ENCODE results near the gene B3GAT3. TPM values are rescaled to one million over a fixed set of nuclear protein-coding genes. Genes with fewer than 3 reads are reported as not detected.
"Not testable (repeated sequence)": the region's sequence is repeated elsewhere in the genome, so short reads cannot be mapped to it uniquely, and the experiment has no call there.

Gene B3GAT3
- total RNA-seq, 4 donors from 2014 or later = 17.7 to 50.4 (median 23.1) TPM

- Histone ChIP-seq H3K4me1 (no peaks in the 10 kb centered on the region), H3K9me3 (no peaks in the 10 kb centered on the region), H3K27ac (no peak overlapping the region), H3K27me3 (no peaks in the 10 kb centered on the region), H3K36me3 (no peaks in the 10 kb centered on the region), H3K4me3 (no peak overlapping the region)
- TF ChIP-seq CTCF (IDR thresholded peaks at IDR 0.05) = no peak
- TF ChIP-seq POLR2A (IDR thresholded peaks at IDR 0.05) = no peak
- no peak for DNase-seq
- intact Hi-C loops (cut with DNase I; ENCODE audit: low total_unique reads) = no loop called here
Measured at GRCh38 chr11:62656796-62657429, 35.1 kb upstream of the B3GAT3 start.

GRCh38 chr11:62654297-62654696, 32.5 kb upstream of the B3GAT3 start:
- no peaks in the 10 kb centered on the region for H3K4me1 ChIP-seq
- H3K36me3 ChIP-seq = no peaks in the 10 kb centered on the region
- TF ChIP-seq CTCF (IDR thresholded peaks at IDR 0.05) (no peak), POLR2A (IDR thresholded peaks at IDR 0.05) (no peak)
- no peak overlapping the region for H3K27ac ChIP-seq
- intact Hi-C loops (cut with DNase I; ENCODE audit: low total_unique reads) = no loop called here
- DNase-seq = no peak
- no peaks in the 10 kb centered on the region for H3K27me3 ChIP-seq
- no peaks in the 10 kb centered on the region for H3K9me3 ChIP-seq
- no peak overlapping the region for H3K4me3 ChIP-seq

GRCh38 chr11:62652161-62653006, 30.6 kb upstream of the B3GAT3 start:
- no peaks in the 10 kb centered on the region for H3K9me3 ChIP-seq
- H3K4me1 ChIP-seq = peaks cover 0 to 1% of the 10 kb centered on the region in 2 donors
- peak overlapping the region; percentile 86 to 92 for H3K27ac ChIP-seq
- no peaks in the 10 kb centered on the region for H3K36me3 ChIP-seq
- H3K4me3 ChIP-seq = peak overlapping the region; percentile 74 to 93
- no peak for TF ChIP-seq POLR2A (IDR thresholded peaks at IDR 0.05)
- TF ChIP-seq CTCF (IDR thresholded peaks at IDR 0.05) = no peak
- DNase-seq = no peak
- no peaks in the 10 kb centered on the region for H3K27me3 ChIP-seq
- intact Hi-C loops (cut with DNase I; ENCODE audit: low total_unique reads) = no loop called here

- H3K9me3 ChIP-seq; intact Hi-C loops (cut with DNase I; ENCODE audit: low total_unique reads); H3K27me3 ChIP-seq; DNase-seq; H3K4me1 ChIP-seq; H3K27ac ChIP-seq; H3K36me3 ChIP-seq; H3K4me3 ChIP-seq: not testable (repeated sequence)
Measured at GRCh38 chr11:62650283-62650682, 28.5 kb upstream of the B3GAT3 start.

GRCh38 chr11:62649486-62649885, 27.7 kb upstream of the B3GAT3 start:
- TF ChIP-seq CTCF (IDR thresholded peaks at IDR 0.05) (no peak), POLR2A (IDR thresholded peaks at IDR 0.05) (no peak)
- Histone ChIP-seq H3K4me3 (no peak overlapping the region), H3K4me1 (peaks cover 5 to 14% of the 10 kb centered on the region in 2 donors), H3K9me3 (no peaks in the 10 kb centered on the region), H3K27ac (no peak overlapping the region), H3K36me3 (no peaks in the 10 kb centered on the region), H3K27me3 (no peaks in the 10 kb centered on the region)
- intact Hi-C loops (cut with DNase I; ENCODE audit: low total_unique reads) = no loop called here
- no peak for DNase-seq
